Adrenal gland (tissue), 12 donors: ENCODE data around the gene UBE2E2. TPM values are rescaled to one million over a fixed set of nuclear protein-coding genes. Genes with fewer than 3 reads are reported as not detected.

ENCODE experiments used
- DNase-seq, 7 donors: peaks; one replicate each; pipeline ENCODE4 v3.0.0-alpha.2; 2019 to 2020
- H3K27ac ChIP-seq, 5 donors: fragments of 200-600 bp; sonication (generic) in 4 of 5; 1 replicate in 3 of 5; 2 replicates in 2 of 5; pipeline versions ENCODE4 v1.5.1 to v1.8.0; 2016 to 2020; ENCODE audit warnings: mild to moderate bottlenecking in 1 of 5
- H3K27me3 ChIP-seq: fragments of 200-600 bp; 2 replicates; pipeline ENCODE4 v1.8.0; 2021
- H3K36me3 ChIP-seq, 2 donors: fragments of 200-600 bp; replicated peaks in 1 of 2; 1 replicate in 1 of 2; 2 replicates in 1 of 2; pipeline versions ENCODE4 v1.5.1 to v1.8.0; 2018 to 2022
- H3K4me1 ChIP-seq, 2 donors: fragments of 200-600 bp; replicated peaks in 1 of 2; 1 replicate in 1 of 2; 2 replicates in 1 of 2; pipeline versions ENCODE4 v1.5.1 to v1.8.0; 2018 to 2021
- H3K4me3 ChIP-seq, 4 donors: fragments of 200-600 bp; sonication (generic) in 3 of 4; one replicate each; pipeline ENCODE4 v1.5.1; 2016 to 2018
- H3K9me3 ChIP-seq, 3 donors: fragments of 200-600 bp; sonication (generic) in 1 of 3; replicated peaks in 1 of 3; 1 replicate in 2 of 3; 2 replicates in 1 of 3; pipeline versions ENCODE4 v1.5.1 to v1.8.0; 2016 to 2021
- CTCF ChIP-seq, 6 experiments: fragments of 450-650 bp in 4 of 6; fragments of 200-600 bp in 2 of 6; sonication (generic) in 1 of 6; IDR thresholded peaks; 1 replicate in 5 of 6; 2 replicates in 1 of 6; pipeline versions ENCODE4 v1.5.1 to v1.8.0; 2016 to 2021; ENCODE audit warnings: antibody characterized with exemption in 6 of 6, mild to moderate bottlenecking in 2 of 6, moderate library complexity in 1 of 6
- POLR2A ChIP-seq, 2 donors: fragments of 450-650 bp; IDR thresholded peaks; one replicate each; pipeline ENCODE4 v1.6.1; 2017; ENCODE audit warnings: antibody characterized with exemption in 2 of 2, mild to moderate bottlenecking in 2 of 2, moderate library complexity in 1 of 2
- WGBS, 4 donors: extraction: QIAGEN DNeasy Blood & Tissue Kit in 2 of 4; methylation state at CpG; one replicate each; pipeline versions ENCODE4 v1.1.5 to v1.1.7; 2013 to 2017; 5-methylcytosine and 5-hydroxymethylcytosine counted together
- intact Hi-C, 2 donors: fragments of 100-400 bp; cut with DNase I; formaldehyde crosslinking; loops; one replicate each; pipeline versions ENCODE4 v1.14.1 to v1.15.0; 2022 to 2023
- polyA plus RNA-seq, 3 donors: library from polyadenylated mRNA; stranded (reverse); fragments of 200-250 nt in 2 of 3; fragments of 350-450 nt in 1 of 3; fragmentation: Illumina TruSeq in 1 of 3; extraction: RNeasy Lipid Tissue Mini Kit (QIAGEN cat#74804) in 1 of 3; gene quantifications; one replicate each; pipeline ENCODE4 v1.2.3, GENCODE V29; 2013 to 2014
- total RNA-seq, 9 donors: library from RNA; depleted of rRNA in 4 of 9; stranded (reverse); fragments of >200 nt in 4 of 9; fragments of 120-200 nt in 1 of 9; fragmentation: NEBNext Ultra II Directional in 1 of 9; extraction: Animal tissue kit (Norgen Biotek cat#: 25700) in 1 of 9; gene quantifications; one replicate each; pipeline versions ENCODE4 v1.1.0 to v1.2.4, GENCODE V29; 2013 to 2023
- donor health status: healthy with polysubstance abuse.
- donor health status: Bipolar disorder and iron deficiency.
- donor health status: DM: yes; HTN: yes; CAD: no.
- donor health status: DM: no; HTN: no; CAD: no.
- donor health status: DM: no; HTN: no; CAD: no.
- donor health status: DM: yes; HTN: yes; CAD: no.

UBE2E2 gene
- total and polyA plus RNA-seq, 12 donors = 9.3 to 29.6 (median 20.7) TPM

DNA sequence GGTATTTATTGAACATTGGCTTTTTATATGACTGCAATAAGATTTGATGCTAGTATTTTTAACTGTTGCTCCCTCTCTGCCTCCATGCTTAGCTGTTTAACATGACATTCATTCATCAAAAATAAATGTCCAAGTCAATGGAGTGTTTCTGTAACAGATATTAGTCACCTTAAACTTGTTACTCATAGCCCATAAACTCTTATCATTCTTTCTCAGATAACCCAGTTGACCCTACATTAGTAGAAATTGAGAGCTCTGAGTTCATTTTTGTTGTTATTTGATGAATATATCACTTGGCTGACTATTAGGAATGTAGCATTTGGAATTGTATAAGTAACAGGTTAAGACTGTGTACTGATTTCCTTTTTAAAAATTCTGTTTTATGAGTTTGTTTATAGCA lies 201.1 kb downstream of the UBE2E2 start:
- DNase-seq = no peak
- H3K4me3 ChIP-seq = no peak overlapping the region
- no peaks in the 10 kb centered on the region for H3K36me3 ChIP-seq
- intact Hi-C loops = no loop called here
- H3K4me1 ChIP-seq = peaks cover 0 to 14% of the 10 kb centered on the region in 2 donors
- no peak for TF ChIP-seq POLR2A (IDR thresholded peaks at IDR 0.05)
- TF ChIP-seq CTCF (IDR thresholded peaks at IDR 0.05) = no peak
- no peaks in the 10 kb centered on the region for H3K27me3 ChIP-seq
- no peak overlapping the region for H3K27ac ChIP-seq
- H3K9me3 ChIP-seq = no peaks in the 10 kb centered on the region

GRCh38 chr3:23405081-23405480 lies 202.0 kb downstream of the UBE2E2 start:
- WGBS, 4 donors = 90 to 98% (median 93%) methylated on average over 1 of the region's 1 CpG
- H3K36me3 ChIP-seq = no peaks in the 10 kb centered on the region
- TF ChIP-seq CTCF (IDR thresholded peaks at IDR 0.05) (no peak), POLR2A (IDR thresholded peaks at IDR 0.05) (no peak)
- H3K4me3 ChIP-seq = no peak overlapping the region
- no peaks in the 10 kb centered on the region for H3K9me3 ChIP-seq
- no peaks in the 10 kb centered on the region for H3K27me3 ChIP-seq
- H3K4me1 ChIP-seq = peaks cover 0 to 14% of the 10 kb centered on the region in 2 donors
- DNase-seq = no peak
- intact Hi-C loops = no loop called here
- no peak overlapping the region for H3K27ac ChIP-seq

- H3K27ac ChIP-seq = no peak overlapping the region
- WGBS, 4 donors = 59 to 75% (median 63%) methylated on average over 1 of the region's 1 CpG
- peaks cover 0 to 14% of the 10 kb centered on the region in 2 donors for H3K4me1 ChIP-seq
- no peaks in the 10 kb centered on the region for H3K36me3 ChIP-seq
- DNase-seq = no peak
- H3K9me3 ChIP-seq = no peaks in the 10 kb centered on the region
- no peak overlapping the region for H3K4me3 ChIP-seq
- H3K27me3 ChIP-seq = no peaks in the 10 kb centered on the region
- intact Hi-C loops = no loop called here
- TF ChIP-seq CTCF (IDR thresholded peaks at IDR 0.05) (no peak), POLR2A (IDR thresholded peaks at IDR 0.05) (no peak)
Observed at GRCh38 chr3:23406601-23407000, 203.5 kb downstream of the UBE2E2 start.

- DNase-seq = no peak
- no peak overlapping the region for H3K4me3 ChIP-seq
- 90 to 94% (median 92%) methylated on average over 11 to 13 of the region's 13 CpGs for WGBS, 4 donors
Observed at GRCh38 chr3:23418026-23418425, 214.9 kb downstream of the UBE2E2 start.

More at GRCh38 chr3:23418026-23418425, 214.9 kb downstream of the UBE2E2 start:
- no peaks in the 10 kb centered on the region for H3K4me1 ChIP-seq
- intact Hi-C loops = no loop called here
- H3K27me3 ChIP-seq = no peaks in the 10 kb centered on the region
- no peak overlapping the region for H3K27ac ChIP-seq
- no peaks in the 10 kb centered on the region for H3K9me3 ChIP-seq
- no peaks in the 10 kb centered on the region for H3K36me3 ChIP-seq
- TF ChIP-seq POLR2A (IDR thresholded peaks at IDR 0.05) = no peak
- no peak for TF ChIP-seq CTCF (IDR thresholded peaks at IDR 0.05)
